Ishikawa (cell line): ENCODE measurements around the gene STX1B.

ENCODE experiments used
- CEBPB ChIP-seq: IDR thresholded peaks from 2 replicates; pipeline ENCODE4 v1.6.1; 2012
- CREB1 ChIP-seq: IDR thresholded peaks from 2 replicates; pipeline ENCODE4 v1.6.1; 2012; ENCODE audit warnings: low read depth
- EGR1 ChIP-seq: IDR thresholded peaks from 2 replicates; pipeline ENCODE4 v1.6.1; 2012
- EP300 ChIP-seq: IDR thresholded peaks from 2 replicates; pipeline ENCODE4 v1.6.1; 2012; ENCODE audit warnings: borderline replicate concordance
- FOXM1 ChIP-seq: IDR thresholded peaks from 2 replicates; pipeline ENCODE4 v1.6.1; 2012; ENCODE audit warnings: low read depth, borderline replicate concordance
- NFIC ChIP-seq: IDR thresholded peaks from 2 replicates; pipeline ENCODE4 v1.6.1; 2012
- RAD21 ChIP-seq: IDR thresholded peaks from 2 replicates; pipeline ENCODE4 v1.6.1; 2012; ENCODE audit warnings: low read depth
- TAF1 ChIP-seq: IDR thresholded peaks from 2 replicates; pipeline ENCODE4 v1.6.1; 2012; ENCODE audit warnings: low read depth, mild to moderate bottlenecking
- TCF12 ChIP-seq: IDR thresholded peaks from 2 replicates; pipeline ENCODE4 v1.6.1; 2012; ENCODE audit warnings: low read depth
- TEAD4 ChIP-seq: IDR thresholded peaks from 2 replicates; pipeline ENCODE4 v1.6.1; 2012
- YY1 ChIP-seq: IDR thresholded peaks from 2 replicates; pipeline ENCODE4 v1.6.1; 2012; ENCODE audit warnings: low read depth
- ZBTB7A ChIP-seq: IDR thresholded peaks from 2 replicates; pipeline ENCODE4 v1.6.1; 2012; ENCODE audit warnings: low read depth
- TF ChIP-seq, protein P1 (sequence below): IDR thresholded peaks from 2 replicates; pipeline ENCODE4 v1.6.1; 2012
- TF ChIP-seq, protein P2 (sequence below): IDR thresholded peaks from 2 replicates; pipeline ENCODE4 v1.6.1; 2012
- TF ChIP-seq, protein P3 (sequence below): IDR thresholded peaks from 2 replicates; pipeline ENCODE4 v1.6.1; 2012; ENCODE audit warnings: low read depth, mild to moderate bottlenecking

STX1B gene

DNA sequence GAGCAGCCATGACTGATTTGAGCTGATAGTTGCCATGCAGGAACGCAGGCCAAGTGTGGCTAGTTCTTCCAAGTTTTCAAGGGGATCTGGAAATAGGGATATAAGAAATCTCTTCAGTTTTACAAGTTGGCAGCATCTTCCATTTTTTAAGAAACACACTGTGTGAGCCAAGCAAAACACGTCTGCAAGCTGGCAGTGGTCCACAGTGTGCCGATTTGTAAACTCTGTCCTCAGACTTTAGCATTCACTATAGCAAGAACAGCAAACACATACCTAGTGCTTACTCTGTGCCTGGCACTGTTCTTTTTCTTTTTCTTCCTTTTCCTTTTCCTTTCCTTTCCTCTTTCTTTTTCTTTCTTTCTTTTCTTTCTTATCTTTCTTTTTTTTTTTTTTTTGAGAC lies 58.7 kb downstream of the STX1B start:
- TF ChIP-seq, protein P1, sequence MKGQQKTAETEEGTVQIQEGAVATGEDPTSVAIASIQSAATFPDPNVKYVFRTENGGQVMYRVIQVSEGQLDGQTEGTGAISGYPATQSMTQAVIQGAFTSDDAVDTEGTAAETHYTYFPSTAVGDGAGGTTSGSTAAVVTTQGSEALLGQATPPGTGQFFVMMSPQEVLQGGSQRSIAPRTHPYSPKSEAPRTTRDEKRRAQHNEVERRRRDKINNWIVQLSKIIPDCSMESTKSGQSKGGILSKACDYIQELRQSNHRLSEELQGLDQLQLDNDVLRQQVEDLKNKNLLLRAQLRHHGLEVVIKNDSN = no peak
- TF ChIP-seq TAF1 (no peak), TEAD4 (no peak), ZBTB7A (no peak), YY1 (no peak), CEBPB (no peak), EGR1 (no peak), FOXM1 (no peak), CREB1 (no peak)
- TF ChIP-seq, protein P2, sequence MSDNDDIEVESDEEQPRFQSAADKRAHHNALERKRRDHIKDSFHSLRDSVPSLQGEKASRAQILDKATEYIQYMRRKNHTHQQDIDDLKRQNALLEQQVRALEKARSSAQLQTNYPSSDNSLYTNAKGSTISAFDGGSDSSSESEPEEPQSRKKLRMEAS = no peak
- TF ChIP-seq, protein P3, sequence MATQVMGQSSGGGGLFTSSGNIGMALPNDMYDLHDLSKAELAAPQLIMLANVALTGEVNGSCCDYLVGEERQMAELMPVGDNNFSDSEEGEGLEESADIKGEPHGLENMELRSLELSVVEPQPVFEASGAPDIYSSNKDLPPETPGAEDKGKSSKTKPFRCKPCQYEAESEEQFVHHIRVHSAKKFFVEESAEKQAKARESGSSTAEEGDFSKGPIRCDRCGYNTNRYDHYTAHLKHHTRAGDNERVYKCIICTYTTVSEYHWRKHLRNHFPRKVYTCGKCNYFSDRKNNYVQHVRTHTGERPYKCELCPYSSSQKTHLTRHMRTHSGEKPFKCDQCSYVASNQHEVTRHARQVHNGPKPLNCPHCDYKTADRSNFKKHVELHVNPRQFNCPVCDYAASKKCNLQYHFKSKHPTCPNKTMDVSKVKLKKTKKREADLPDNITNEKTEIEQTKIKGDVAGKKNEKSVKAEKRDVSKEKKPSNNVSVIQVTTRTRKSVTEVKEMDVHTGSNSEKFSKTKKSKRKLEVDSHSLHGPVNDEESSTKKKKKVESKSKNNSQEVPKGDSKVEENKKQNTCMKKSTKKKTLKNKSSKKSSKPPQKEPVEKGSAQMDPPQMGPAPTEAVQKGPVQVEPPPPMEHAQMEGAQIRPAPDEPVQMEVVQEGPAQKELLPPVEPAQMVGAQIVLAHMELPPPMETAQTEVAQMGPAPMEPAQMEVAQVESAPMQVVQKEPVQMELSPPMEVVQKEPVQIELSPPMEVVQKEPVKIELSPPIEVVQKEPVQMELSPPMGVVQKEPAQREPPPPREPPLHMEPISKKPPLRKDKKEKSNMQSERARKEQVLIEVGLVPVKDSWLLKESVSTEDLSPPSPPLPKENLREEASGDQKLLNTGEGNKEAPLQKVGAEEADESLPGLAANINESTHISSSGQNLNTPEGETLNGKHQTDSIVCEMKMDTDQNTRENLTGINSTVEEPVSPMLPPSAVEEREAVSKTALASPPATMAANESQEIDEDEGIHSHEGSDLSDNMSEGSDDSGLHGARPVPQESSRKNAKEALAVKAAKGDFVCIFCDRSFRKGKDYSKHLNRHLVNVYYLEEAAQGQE = no peak

DNA sequence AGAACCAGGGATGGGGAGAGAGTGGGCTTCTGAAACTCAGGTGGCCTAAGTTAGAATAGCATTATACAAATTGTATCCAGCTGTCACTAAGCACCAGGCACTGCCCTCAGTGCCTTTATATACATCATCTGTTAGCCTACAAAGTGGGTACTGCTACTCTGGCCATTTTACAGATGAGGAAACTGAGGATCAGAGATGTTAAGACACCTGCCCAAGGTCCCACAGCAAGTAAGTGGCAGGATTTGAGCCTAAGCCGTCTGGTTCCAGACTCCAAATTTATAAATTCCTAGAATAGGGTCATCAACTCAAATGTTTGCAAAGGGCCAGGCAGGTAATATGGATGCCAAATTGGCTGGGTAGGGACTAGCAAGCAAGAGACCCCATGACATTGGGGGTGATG lies 59.2 kb downstream of the STX1B start:
- TF ChIP-seq EP300 = no peak
- no peak for TF ChIP-seq CREB1
- no peak for TF ChIP-seq CEBPB
- TF ChIP-seq ZBTB7A = no peak
- TF ChIP-seq TEAD4 = no peak
- no peak for TF ChIP-seq RAD21
- TF ChIP-seq, protein P2 = no peak
- no peak for TF ChIP-seq FOXM1
- TF ChIP-seq, protein P3 = no peak
- TF ChIP-seq YY1 = no peak
- no peak for TF ChIP-seq EGR1
- TF ChIP-seq, protein P1 = no peak
- no peak for TF ChIP-seq NFIC
- no peak for TF ChIP-seq TAF1
- TF ChIP-seq TCF12 = no peak

DNA sequence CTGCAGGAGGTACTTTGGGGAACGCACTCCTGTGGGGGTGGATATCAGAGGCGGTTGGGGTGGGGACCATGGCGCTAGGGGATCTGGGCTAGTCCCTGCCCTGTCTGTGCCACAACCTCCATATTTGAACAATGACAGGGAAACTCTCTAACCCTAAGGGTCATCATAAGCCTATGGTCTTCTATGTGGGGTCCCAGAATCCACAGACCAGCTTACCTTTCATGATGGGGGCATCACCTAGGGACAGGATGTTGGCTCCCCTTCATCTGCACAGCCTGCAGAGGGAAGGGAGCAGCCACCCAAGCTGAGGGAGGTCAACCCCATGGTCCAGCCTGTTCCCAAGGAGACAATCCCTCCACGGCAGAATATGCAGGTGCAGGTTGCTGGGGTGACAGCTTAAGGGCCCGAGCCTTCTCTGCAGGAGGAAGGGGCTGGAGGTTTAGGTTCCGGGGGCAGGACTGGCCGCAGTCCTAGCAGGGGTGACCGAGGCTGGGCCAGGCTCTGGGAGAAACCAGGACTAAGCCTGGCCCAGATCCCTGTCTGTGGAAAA lies 59.8 kb downstream of the STX1B start:
- TF ChIP-seq NFIC (no peak), EGR1 (no peak), FOXM1 (no peak), TEAD4 (no peak), ZBTB7A (no peak), CEBPB (no peak), YY1 (no peak)
- TF ChIP-seq, protein P3 = no peak
- TF ChIP-seq, protein P1 = no peak
- TF ChIP-seq, protein P2 = no peak
